Umbilical cord (tissue), 2 donors: ENCODE data around the gene MACF1. TPM values are rescaled to one million over a fixed set of nuclear protein-coding genes. Genes with fewer than 3 reads are reported as not detected.
"Not testable (repeated sequence)": the region's sequence is repeated elsewhere in the genome, so short reads cannot be mapped to it uniquely, and the experiment has no call there.

Experiments
- DNase-seq: peaks from one replicate; pipeline ENCODE4 v3.0.0-alpha.2; 2015; ENCODE audit warnings: low spot score
- total RNA-seq: library from RNA; depleted of rRNA; stranded (reverse); fragments of >200 nt; gene quantifications from one replicate; pipeline ENCODE4 v1.2.3, GENCODE V29; 2014; ENCODE audit warnings: low replicate concordance; ENCODE audit not compliant: insufficient read depth

MACF1 gene
- 584 TPM for total RNA-seq

GRCh38 chr1:39204441-39205081, at the start of gene MACF1:
Gene MACF1, plus strand, starts transcription at chr1:39204695. Its CDS starts 328 bp downstream, at chr1:39205023.
- peak; percentile 97 for DNase-seq

- no peak for DNase-seq
Measured at GRCh38 chr1:39157304-39157703, 47.2 kb upstream of the MACF1 start.

GRCh38 chr1:39158327-39159086, 46.0 kb upstream of the MACF1 start:
- DNase-seq, result no peak

GRCh38 chr1:39159224-39160036, 45.1 kb upstream of the MACF1 start:
- DNase-seq, result no peak

- no peak for DNase-seq
Measured at GRCh38 chr1:39160703-39161102, 43.8 kb upstream of the MACF1 start.

- DNase-seq, result not testable (repeated sequence)
Measured at GRCh38 chr1:39161811-39162210, 42.7 kb upstream of the MACF1 start.

GRCh38 chr1:39163469-39163868, 41.0 kb upstream of the MACF1 start:
- DNase-seq, result no peak

GRCh38 chr1:39164256-39164655, 40.2 kb upstream of the MACF1 start:
- DNase-seq, result no peak

- no peak for DNase-seq
Measured at GRCh38 chr1:39165049-39165448, 39.4 kb upstream of the MACF1 start.

GRCh38 chr1:39165488-39165887, 39.0 kb upstream of the MACF1 start:
- DNase-seq, result no peak

- no peak for DNase-seq
Measured at GRCh38 chr1:39167632-39168209, 36.8 kb upstream of the MACF1 start.

GRCh38 chr1:39168301-39169080, 36.0 kb upstream of the MACF1 start:
- DNase-seq, result no peak

GRCh38 chr1:39170731-39171667, 33.5 kb upstream of the MACF1 start:
- DNase-seq, result no peak

- DNase-seq, result no peak
Measured at GRCh38 chr1:39173119-39173994, 31.1 kb upstream of the MACF1 start.

GRCh38 chr1:39173995-39174380, 30.5 kb upstream of the MACF1 start:
- DNase-seq, result no peak

GRCh38 chr1:39174390-39175081, 30.0 kb upstream of the MACF1 start:
- no peak for DNase-seq

GRCh38 chr1:39177706-39178105, 26.8 kb upstream of the MACF1 start:
- no peak for DNase-seq
